ENCODE data around the gene LRRC37B.

DNA sequence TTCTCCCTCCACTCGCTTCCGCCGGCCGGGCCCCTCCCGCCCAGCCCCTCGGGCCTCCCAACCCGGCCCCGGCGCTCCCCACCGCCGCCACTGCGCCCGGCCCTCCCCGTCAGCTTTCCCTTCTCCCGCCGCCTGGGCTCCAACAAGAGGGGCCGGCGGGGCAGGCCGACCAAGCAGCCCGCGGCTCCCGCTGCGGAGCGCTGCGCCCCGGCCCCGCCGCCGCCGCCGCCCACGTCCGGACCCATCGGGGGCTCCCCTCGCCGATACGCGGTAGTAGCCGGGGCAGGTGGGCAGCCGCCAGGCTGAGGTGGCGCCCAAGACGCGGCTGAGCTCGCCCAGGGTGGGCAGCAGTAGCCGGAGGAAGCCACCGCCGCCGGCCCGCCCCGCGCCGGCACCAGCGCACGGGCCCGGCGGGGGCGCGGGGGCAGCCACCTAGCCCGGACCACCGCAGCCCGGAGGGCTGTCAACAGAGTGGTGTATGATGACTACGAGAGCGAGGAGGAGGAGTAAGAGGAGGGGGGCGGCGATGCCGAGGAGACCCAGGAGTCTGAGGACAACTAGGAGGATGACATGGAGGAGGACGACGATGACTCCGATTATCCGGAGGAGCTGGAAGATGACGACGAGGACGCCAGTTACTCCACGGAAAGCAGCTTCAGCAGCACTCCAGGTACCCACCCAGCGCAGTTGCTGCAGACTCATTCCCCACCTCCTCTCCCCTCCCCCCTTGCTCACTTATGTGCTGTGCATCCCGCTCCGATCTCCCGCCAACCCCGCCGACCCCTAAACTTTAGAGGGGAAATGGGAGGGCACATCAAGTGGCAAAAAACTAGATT lies 498 bp downstream of the LRRC37B start:
- TF ChIP-seq, protein P1, sequence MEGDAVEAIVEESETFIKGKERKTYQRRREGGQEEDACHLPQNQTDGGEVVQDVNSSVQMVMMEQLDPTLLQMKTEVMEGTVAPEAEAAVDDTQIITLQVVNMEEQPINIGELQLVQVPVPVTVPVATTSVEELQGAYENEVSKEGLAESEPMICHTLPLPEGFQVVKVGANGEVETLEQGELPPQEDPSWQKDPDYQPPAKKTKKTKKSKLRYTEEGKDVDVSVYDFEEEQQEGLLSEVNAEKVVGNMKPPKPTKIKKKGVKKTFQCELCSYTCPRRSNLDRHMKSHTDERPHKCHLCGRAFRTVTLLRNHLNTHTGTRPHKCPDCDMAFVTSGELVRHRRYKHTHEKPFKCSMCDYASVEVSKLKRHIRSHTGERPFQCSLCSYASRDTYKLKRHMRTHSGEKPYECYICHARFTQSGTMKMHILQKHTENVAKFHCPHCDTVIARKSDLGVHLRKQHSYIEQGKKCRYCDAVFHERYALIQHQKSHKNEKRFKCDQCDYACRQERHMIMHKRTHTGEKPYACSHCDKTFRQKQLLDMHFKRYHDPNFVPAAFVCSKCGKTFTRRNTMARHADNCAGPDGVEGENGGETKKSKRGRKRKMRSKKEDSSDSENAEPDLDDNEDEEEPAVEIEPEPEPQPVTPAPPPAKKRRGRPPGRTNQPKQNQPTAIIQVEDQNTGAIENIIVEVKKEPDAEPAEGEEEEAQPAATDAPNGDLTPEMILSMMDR (IDR thresholded peaks at IDR 0.05), result peak in 1 of 7 experiments; percentile 13
- no peak for TF ChIP-seq POLR2AphosphoS5 (IDR thresholded peaks at IDR 0.05)
- no peak for TF ChIP-seq POLR2A (IDR thresholded peaks at IDR 0.05)
